ENCODE data around the gene FAM222A.

FAM222A gene

DNA sequence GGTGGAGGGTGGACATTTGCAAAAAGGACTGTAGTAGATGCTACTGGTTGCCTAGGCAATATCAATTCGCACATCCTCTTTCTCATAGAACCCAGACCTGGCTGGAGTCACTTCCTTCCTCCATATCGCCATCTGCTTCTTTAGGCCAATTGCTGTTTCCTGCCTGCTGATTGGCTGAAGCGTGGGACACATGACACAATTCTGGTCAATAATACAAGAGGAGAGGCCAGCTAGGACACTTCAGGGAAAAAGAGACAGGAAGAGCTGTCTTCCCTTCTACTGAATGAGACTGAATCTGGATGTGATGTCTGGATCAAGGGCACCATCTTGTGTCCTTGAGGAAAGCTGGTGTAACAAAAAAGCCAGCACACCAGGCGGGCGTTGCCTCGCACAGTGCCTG is 65.8 kb downstream of the FAM222A start:
- no peak for DNase-seq

DNA sequence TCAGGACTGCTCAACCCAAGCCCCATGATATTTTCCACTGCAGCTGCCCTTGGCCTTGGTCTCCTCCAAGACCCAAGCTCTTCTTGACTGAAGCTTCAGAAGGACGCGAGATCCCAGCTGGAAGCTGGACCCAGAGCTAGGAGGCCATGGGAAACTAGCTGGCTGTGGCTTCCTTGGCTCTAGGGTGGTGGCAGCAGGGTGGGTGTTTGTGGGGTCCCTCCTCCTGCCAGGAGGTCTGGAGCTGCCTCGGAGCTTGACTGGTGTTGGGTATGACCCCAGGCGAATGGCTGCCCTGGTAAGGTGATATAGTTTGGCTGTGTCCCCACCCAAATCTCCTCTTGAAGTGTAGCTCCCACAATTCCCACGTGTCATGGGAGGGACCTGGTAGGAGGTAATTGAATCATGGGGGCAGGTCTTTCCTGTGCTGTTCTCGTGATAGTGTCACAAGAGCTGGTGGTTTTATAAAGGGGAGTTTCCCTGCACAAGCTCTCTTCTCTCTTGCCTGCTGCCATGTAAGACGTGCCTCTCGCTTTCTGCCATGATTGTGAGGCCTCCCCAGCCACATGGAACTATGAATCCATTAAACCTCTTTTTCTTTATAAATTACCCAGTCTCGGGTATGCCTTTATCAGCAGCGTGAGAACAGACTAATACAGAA is 68.2 kb downstream of the FAM222A start:
- no peak for DNase-seq

DNA sequence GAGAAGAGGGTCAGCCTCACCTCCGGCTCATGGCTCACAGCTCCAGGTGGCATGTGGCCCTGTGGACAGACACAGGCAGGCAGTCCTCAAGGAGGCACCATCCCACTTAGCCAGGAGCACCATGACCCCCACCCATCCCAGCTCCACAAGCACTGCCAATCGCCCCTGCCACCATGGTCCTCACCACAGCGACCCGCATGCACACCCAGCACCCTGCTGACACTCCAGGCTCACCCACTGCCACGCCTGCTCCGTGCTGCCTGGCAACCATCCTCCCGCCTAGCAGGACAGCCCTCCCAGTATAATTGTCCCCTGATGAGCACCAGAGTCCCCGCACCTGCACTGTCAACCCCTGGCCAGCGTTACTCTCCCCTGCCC is 68.7 kb downstream of the FAM222A start:
- DNase-seq: no peak

DNA sequence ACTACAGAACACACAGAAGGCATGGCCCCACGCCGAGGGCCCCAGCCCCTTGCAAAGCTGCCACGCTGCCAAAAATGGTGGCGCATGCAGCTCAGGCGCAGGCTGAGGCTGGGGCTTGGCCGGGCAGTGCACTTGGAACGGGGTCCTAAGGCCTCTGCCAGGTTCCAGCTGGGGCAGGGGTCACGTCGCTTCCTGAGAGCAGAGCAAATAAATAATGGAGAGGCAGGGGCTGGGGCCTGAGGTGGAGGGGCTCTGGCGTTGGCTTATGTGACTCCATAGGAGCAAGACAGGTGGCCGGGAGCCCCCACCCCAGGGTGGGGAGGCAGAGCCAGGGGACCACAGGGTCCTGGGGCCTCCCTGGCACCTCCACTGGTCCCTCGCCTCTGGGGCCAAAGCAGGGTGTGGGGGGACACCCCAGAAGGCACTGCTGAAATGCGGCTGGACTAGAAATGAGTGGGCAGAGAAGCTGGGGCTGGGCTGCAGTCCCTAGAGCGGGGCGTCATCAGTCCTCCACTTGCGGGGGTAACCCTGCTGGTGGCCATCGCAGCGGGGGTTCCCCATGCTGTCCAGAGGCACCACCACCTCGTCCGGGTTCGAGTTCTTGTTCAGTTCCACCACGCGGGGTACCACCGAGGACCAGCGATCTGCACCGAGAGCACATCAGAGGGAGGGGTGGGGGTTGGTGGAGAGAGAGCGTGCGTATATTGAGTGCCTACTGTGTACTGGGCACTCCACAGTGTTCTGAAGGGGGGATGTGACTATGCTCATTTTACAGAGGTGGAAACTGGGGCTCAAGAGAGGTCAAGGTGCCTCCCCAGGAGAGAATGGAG is 69.7 kb downstream of the FAM222A start:
- no peak for DNase-seq

DNA sequence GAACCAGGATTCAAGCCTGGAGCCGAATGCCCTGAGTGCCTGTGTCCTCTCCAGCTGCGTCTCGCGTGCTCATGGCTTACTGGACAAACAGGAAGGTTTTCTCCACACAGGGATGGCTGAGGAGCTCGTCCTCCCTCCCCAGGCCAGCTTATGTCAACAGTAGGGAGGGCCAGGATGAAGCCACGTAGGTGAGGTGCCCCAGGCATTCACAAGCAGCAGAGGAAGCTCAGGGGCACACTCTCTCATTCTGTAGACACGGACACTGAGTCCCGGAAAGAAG is 70.3 kb downstream of the FAM222A start:
- no peak for DNase-seq

DNA sequence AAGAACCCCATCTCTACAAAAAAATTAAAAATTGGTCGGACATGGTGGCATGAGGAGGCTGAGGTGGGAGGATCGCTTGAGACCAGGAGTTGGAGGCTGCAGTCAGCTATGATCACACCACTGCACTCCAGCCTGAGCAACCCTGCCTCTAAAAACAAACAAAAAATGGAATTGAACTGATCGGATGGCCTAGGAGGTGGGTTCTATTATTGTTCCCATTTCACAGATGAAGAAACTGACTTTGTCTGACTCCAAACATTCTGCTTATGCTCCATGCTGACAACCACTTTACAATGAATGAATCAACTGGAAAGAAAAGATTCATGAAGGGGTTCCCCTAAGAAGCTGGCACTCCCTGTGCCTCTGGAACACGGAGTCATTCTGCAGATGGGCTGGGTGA is 72.2 kb downstream of the FAM222A start:
- no peak for DNase-seq

DNA sequence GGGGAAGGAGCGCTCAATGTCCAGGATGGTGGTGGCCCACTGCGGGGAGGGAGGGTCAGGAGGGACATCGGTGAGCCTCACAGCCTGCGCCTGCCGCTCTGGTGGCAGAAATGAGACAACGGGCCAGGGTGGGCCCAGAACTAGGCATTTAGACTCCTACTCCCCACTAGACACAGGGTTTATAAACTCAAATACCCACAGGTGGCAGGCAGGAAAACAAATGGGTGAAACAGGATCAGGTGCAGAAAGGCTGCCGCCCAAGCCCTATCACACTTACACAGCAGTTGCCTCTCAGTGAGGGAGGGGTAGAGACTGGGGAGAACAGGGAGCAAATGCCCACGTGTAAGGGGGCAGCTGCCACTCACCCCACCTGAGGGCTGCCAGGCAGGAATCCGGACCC is 73.2 kb downstream of the FAM222A start:
- no peak for DNase-seq

DNA sequence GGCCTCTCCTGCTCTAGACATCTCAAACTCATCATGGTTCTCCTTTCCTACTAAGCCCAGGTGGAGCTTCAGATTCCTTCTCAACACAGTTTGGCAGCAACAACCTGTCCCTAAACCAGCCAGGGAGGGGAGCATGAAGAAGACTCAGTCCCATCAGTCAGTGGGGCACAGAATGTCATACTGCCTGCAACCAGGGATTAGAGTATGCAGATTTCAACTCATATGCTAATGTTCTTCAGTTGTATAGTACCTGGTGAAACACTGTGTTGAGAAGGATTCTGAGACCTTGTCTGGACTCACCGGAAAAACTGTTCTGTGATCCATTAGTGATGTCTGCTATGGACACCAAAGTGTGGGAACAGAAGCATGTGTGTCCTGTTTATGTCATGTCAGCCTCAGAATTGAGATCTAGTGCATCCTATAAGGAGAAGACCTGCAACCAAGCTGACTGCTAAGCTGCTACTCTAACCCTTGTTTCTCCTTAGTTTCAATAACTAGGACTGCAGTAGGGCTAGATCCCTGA is 76.0 kb downstream of the FAM222A start:
- no peak for DNase-seq

DNA sequence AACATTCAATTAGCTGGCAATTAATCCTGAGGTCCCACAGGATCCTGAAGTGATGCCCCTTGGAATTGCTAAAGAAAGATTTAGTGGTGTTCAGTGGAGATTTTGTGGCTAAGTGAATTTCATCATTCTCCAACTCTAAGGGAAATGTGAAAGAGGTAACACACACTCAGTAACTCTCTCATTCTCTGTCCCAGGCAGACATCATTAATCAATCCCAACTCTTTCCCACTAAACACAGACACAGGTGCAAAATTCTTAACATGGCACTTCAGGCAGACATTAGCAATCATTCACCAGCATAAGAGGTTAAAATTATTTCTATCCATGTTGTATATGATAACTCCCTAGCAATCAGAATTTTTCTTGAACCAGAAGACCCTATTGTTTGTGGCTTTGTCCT is 79.4 kb downstream of the FAM222A start:
- no peak for DNase-seq

DNA sequence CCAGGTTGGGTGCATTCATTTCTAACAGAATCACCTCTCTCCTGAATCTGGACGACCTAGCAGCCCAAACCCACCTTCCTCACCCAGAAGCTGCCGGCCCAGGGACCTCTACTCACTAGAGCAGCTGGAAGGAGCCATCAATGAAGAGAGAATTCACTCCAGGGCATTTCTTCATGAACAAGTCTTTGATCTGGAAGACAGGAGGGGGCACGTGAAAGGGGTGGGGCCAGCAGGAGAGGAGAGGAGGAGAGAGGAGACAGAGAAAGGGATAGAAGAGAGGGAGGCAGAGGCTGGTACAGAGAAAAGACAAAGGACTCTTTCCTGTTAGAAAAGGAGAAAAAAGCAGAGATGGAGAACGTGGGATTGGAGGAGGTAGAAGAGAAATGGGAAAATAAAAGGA is 79.8 kb downstream of the FAM222A start:
- DNase-seq: no peak

DNA sequence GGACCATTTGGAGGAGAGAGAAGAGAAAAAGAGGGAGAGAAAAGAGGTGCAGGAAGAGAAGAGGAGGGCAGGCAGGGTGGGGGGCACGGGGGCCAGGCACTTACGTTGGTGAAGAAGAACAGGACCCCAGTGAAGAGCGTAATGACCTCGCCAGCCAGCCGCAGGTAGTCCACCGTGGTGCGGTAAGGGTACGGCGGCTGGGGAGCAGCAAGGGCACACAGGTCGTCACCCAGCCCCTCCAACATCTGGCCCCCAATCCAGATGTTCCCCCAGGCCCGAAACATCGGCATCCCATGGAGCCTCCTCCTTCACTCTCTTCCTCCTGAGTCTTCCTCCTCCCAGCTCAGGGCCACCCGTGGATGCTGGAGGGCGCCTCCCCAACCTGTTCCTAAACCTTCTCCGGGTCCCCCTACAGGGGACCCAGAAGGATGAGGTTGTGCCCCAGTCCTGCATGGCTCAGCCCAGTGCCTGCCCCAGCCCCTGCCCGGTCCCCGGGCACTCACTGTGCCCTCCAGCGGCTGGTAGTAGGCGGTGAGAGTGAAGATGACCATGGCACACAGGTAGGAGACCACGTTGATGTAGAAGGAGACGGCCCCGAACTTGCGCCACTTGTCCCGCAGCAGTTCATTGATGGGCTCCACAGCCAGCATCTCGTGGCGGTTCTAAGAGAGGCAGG is 80.3 kb downstream of the FAM222A start:
- no peak for DNase-seq

DNA sequence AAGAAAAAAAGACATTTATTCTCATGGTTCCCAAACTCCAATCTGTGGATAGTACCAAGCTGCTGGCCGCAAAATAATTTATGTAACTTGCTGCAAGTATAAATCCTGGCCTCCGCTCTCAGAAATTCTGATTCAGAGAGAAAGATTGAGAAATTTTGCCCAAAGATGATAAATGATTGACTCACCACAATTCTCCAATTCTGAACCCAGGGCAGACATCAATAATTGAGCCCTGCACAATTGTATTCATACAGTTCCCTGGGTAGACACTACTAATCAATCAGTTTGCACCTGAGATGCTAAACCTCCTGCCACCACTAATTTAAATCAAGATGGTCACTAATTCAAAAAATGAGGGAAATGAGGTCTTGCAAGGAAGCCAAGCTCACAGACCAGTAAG is 81.4 kb downstream of the FAM222A start:
- no peak for DNase-seq

DNA sequence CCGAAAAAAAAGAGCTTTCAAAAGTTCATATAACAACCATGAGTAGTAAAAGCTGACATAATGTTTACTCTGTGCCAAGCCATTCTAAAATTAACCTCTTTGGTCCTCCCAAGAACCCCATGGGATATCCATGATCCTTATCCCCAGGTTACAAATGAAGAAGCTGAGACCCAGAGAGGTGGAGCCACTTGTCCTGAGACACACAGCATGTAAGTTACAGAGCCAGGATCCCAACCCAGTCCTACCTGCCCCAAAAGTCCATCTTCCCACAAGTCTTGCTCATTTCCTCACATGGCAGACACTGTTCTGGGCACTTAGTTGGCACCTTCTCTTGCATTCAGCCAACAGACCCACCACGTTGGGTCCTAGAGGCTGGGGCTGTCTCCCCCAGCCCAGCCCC is 82.4 kb downstream of the FAM222A start:
- DNase-seq: no peak

DNA sequence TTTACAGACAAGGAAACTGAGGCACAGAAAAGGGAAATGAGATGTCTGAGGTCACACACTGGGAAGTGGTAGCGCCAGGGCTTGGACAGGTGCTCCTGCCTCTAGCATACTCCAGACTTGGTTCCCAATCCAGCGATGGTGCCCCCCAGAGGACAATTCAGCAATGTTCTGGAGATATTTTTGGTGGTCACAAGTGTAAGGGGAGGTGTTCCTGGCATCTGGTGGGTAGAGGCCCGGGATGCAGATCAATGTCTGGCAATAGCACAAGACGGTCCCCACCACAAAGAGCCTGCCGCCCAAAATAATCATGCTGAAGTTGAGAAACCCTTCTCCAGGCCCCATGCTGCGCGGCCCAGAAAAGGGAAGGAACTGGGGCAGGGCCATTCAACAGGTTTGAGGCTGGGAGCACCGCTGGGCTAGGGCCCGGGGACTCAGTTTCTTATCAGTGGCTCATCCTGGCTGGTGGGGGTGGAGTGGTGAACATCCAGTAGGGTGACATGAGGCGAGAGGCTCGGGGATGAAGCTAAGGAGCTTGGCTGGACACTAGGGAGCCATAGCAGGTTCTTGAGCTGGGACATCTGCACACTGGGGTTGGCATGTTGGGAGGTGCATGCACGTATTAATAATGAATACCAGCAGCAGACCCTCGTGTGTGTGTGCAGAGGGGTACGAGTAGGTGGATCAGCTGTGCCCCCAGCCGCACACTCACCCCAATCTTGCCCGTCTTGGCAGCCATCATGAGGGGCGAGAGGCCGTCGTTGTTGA is 84.5 kb downstream of the FAM222A start:
- no peak for DNase-seq

DNA sequence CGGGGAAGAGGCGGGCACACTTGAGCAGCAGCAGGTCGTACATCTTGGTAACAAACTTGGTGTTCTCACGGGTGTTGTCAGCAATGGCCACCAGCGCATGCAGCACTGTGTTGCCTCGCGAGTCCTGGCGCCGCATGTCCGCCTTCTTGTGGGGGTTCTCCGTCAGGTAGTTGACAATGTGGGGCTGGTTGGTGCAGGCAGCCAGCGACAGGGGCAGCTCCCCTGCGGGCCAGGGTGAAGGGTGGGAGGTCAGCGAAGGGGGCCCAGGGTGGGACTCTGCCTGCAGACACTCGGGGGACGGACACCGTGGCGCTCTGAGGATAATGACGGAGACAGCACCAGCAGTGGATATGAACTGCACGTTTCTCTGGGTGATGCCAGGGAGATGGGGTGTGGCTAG is 85.1 kb downstream of the FAM222A start:
- DNase-seq: no peak

DNA sequence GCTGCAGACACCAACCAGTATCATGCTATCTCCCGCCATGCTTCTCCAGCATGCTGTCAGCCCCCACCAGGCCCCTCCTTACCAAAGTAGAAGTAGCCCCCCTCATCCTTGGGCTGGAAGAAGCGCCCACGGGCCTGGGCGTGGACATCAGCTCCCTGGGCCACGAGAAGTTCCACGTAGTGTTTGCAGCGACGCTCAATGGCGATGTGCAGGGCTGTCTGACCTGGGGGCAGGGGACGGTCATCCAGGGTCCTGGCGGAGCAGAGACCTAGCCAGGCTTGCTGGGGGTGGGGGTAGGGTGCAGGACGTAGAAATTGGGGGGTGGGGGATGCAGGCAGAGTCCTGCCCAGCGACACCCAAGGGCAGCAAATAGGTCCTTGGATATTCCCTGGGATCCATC is 86.9 kb downstream of the FAM222A start:
- no peak for DNase-seq

DNA sequence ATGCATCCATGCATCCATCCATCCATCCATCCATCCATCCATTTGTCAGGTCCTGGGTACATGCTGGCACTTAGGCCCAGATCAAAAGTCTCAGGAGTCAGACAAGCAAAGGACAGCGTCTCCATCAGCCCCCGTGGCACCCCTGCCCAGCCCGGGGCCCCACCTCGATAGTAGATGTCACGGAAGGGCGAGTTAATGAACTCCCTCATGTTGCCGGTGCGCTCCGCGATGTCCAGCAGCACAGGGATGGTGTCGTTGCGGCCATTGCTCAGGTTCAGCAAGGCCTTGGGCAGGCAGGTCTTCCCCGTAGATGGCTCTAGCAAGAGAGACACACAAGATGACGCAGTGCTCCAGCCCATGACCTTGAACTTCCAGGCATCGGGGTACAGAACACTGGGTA is 89.2 kb downstream of the FAM222A start:
- DNase-seq: no peak

DNA sequence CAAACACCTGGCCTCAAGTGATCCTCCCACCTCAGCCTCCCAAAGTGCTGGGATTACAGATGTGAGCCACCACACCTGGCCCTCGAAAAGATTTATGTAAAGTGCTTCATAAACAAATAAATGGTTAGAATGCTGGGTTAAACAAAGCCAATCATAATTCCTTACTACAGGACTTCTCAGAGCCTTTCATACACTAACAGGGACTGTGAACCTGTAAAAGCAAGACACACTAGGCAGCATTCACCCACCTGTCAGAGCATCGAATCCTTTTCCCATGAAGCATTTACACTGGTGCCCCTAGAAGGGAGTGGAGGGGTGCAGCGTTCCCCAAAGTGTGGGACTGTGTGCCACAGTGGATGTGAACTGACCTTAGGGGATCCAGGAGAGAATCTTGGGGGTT is 90.1 kb downstream of the FAM222A start:
- DNase-seq: no peak

DNA sequence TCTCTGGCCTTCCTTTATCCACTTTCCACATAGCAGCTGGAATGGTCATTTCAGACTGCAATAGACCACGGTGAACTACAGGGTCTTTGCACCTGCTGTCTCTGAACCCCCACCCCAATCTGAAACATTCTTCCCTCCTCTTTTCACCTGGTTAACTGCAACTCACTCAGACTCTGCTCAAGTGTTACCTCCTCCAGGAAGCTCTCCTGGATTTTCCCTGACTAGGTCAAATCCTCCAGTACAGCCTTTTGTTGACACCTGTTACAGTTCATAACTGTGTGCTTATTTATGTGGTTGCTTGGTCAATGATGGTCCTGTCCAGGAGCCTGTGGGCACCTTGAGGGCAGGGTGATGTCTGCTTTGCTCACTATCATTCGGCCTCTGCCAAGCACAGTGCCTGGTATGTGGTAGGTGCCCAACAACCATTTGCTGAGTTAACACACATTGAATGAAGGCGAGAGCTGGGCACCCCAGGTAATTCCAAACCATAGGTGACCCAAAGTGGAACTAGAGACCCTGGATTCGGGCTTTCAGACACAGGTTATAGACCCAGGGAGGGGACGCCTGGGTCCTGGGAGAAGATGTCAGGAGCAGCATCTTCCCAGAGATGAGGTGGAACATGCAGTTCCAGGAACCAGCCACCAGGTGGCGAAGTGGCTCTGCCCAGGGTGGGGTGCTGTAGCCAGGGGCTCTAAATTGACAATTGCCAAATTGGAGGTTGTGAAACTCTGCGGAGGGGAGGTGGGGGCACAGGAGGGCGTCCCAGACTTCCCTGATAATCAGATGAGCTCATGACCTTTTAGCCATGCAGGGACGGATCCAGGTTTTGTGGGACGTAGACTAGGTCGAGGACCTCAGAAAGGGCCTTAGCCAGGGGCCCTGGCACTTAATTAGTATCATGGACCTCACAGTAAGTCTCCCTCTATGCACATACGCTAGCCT is 91.5 kb downstream of the FAM222A start:
- DNase-seq: peak; percentile 13 to 67 (median 48)

DNA sequence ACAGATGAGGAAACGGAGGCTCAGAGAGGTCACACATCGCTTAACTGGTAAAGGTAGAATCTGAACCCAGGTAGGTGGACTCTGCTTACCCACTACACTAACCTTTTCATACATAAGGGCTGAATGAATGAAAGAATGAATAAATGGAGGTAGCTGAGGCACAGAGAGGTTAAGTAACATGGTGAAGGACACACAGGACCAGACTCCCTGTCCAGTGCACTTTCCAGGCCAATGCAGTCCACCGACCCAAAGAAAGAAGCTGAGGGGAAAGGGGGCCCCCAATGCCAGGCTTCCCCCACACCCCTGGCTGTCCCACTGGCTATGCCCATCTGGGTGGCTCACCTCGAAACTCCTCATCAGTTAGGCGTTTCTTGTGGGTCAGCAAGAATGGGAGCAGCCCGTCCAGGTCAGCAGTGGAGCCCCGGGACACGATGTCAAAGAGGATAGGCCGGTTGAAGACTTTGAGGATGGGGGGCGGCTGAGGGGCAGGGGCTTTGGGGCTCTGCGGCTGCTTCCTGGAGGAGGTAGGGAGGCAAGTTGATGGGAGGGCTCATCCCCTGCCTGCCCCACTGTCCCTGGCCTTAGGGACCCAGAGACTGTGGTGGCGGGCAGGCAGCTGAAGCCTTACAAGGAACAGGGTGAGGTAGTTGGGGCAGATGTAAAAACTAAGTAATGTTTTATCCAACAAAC is 94.5 kb downstream of the FAM222A start:
- no peak for DNase-seq

DNA sequence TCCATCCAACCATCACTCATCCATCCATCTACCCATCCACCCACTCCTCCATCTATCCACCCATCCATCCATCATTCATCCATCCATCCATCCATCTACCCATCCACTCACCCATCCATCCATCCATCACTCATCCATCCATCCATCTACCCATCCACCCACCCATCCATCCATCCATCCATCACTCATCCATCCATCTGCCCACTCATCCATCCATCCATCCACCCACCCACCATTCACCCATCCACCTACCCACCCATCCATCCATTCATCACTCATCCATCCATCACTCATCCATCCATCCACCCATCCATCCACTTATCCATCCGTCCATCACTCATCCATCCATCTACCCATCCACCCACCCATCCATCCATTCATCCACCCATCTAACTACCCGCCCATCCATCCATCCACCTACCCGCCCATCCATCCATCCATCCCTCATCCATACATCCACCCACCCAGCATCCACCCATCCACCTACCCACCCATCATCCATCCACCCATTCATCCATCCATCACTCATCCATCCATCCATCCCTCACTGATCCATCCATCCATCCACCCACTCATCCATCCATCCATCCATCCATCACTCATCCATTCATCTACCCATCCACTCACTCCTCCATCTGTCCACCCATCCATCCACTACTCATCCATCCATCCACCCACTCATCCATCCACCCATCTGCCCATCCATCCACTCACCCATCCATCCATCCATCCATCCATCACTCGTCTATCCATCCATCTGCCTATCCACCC is 95.4 kb downstream of the FAM222A start:
- no peak for DNase-seq

Measured in activated naive CD4-positive, alpha-beta T cell (primary cell).